ENCODE data around the gene COL5A1.

Gene COL5A1

DNA sequence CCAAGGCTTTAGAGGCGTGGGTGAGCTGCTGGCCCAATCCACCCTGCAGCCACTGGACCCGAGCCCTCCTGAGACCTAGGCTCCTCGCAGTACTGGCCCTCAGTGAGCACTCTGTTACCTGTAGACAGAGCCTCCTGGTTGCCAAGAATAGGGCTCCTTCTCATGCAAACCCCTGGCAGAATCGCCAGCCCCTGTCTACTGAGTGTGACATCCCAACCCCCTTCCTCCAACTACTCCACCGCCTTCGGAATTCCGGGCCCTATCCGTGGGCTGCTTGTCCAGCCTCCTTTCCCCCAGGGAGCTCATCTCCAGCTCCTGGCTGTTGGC is 23.8 kb upstream of the COL5A1 start:
- TF ChIP-seq, protein P1, sequence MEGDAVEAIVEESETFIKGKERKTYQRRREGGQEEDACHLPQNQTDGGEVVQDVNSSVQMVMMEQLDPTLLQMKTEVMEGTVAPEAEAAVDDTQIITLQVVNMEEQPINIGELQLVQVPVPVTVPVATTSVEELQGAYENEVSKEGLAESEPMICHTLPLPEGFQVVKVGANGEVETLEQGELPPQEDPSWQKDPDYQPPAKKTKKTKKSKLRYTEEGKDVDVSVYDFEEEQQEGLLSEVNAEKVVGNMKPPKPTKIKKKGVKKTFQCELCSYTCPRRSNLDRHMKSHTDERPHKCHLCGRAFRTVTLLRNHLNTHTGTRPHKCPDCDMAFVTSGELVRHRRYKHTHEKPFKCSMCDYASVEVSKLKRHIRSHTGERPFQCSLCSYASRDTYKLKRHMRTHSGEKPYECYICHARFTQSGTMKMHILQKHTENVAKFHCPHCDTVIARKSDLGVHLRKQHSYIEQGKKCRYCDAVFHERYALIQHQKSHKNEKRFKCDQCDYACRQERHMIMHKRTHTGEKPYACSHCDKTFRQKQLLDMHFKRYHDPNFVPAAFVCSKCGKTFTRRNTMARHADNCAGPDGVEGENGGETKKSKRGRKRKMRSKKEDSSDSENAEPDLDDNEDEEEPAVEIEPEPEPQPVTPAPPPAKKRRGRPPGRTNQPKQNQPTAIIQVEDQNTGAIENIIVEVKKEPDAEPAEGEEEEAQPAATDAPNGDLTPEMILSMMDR (IDR thresholded peaks at IDR 0.05; ENCODE audit: borderline replicate concordance, control extremely low read depth, extremely low read depth, insufficient read depth, missing control alignments) = no peak
- no peak for DNase-seq (ENCODE audit: low spot score)
- in situ Hi-C loops (cut with MboI; ENCODE audit: low sequenced_read_pairs, unreplicated experiment) = no loop called here

DNA sequence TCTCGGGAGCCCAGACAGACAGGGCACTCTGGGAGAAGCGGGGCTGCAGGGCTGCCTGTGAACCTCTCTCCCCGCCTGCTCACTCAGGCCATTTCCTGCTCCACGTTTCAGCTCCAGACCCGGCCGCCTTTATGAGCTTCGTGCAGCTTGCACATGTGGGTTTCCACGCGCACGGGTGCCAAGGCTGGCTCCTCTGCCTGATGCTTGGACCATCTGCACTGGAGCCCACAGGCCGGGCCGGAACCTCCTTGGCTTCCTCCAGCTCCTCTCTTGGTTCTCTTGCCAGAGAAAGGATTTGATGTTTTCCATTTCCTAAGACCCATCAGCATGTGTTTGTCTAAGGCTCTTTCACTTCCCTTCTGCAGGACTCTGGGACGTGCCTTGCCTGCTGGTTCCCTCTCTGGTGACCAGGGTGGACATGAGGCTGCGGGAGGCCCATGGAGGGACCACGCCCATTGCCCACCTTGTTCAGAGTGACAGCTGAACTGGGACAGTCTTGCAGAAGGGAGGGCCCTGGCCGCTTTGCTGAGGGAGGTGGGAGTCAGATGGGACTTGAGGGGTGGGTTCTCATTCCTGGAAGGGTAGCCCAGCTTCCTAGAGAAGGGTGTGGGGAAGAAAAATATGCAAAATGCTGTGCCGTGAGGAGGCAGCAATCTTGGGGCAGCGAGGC is 23.3 kb upstream of the COL5A1 start:
- no peak for DNase-seq (ENCODE audit: low spot score)
- TF ChIP-seq, protein P1 (IDR thresholded peaks at IDR 0.05; ENCODE audit: borderline replicate concordance, control extremely low read depth, extremely low read depth, insufficient read depth, missing control alignments) = no peak
- in situ Hi-C loops (cut with MboI; ENCODE audit: low sequenced_read_pairs, unreplicated experiment) = no loop called here

DNA sequence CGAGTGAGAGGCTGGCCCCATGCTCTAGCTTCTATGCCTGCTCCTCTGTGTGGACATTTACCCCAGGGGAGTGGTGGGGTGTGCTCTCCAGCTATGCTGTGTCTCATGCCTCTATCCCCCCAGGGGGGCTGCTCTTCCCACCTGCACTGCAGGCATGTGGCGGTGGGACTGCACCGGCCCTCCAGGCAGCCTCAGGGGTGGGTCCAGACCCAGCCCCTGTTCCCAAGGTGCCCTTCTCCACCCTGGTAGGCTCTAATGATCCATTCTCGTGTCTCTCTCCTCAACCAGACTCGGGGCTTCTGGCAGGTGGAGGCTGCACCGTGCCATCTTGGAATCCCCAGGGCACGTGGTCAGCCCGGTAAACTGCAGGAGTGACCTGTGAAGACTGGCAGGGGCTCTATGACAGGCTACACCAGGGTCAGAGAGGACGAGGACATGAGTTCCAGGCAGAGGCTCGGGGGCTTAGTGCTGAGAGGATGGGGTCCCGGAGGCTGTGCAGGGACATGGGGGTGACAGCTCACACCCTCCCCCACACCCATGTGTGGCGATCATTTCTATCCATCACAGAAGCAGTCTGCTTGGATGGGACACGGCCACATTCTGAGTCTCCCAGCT is 22.7 kb upstream of the COL5A1 start:
- no peak for DNase-seq (ENCODE audit: low spot score)
- in situ Hi-C loops (cut with MboI; ENCODE audit: low sequenced_read_pairs, unreplicated experiment) = no loop called here
- TF ChIP-seq, protein P1 (IDR thresholded peaks at IDR 0.05; ENCODE audit: borderline replicate concordance, control extremely low read depth, extremely low read depth, insufficient read depth, missing control alignments) = no peak

DNA sequence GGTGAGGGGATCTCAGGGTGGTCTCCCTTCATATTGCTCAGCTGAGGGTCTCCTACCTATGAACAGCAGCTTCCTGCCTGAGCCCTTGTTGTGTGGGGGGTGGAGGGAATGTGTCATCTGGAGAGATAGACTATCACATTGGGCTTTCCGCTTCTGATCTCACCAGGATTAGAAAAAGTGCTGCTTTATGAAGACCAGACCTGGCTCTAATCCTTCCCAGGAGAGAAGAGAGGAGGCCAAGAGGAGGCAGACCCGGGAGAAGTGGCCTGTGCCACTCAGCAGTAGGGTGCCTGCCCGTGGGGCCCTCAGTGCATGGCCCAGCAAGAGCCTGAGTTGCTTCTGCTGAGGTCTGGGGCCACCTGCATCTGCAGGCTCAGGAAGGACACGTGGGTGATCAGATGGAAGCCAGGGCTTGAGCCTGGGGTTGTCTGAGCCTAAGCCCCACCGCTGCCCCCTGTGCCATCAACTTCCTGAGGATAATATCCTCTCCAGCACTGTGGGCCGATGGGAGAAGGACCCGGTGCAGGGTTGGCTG is 22.1 kb upstream of the COL5A1 start:
- TF ChIP-seq, protein P1 (IDR thresholded peaks at IDR 0.05; ENCODE audit: borderline replicate concordance, control extremely low read depth, extremely low read depth, insufficient read depth, missing control alignments) = no peak
- no peak for DNase-seq (ENCODE audit: low spot score)
- in situ Hi-C loops (cut with MboI; ENCODE audit: low sequenced_read_pairs, unreplicated experiment) = no loop called here

DNA sequence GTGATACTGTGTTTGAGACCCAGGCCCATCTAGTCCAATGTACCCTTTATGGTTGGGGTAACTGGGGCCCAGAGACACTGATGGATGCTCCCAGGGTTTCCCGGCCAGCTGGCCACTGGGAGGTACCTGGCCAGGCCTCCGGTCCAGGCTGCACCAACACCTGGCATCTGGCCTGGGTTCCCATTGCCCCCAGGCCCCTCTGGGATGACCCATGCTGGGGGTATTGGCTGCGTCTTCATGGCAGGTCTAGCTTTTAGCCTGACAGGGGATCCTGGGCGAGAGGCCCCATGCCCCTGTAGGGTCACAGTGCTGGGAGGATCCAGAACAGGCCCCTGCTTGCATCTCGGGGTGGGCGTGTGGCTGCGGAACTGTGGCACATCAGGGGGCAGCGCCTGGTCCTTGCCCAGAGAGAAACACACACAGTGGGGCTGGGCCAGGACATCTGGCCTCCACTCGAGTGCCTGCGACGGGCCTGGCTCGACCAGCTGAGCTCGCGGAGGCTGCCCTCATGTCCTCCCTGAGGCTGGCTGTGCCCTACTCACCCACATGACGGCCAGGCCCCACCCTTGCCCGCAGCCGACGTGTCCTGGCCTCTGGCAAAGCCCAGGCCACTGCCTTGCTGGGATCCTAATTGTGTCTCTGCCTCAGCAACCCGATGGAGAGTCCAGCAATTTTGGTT is 21.5 kb upstream of the COL5A1 start:
- TF ChIP-seq, protein P1 (IDR thresholded peaks at IDR 0.05; ENCODE audit: borderline replicate concordance, control extremely low read depth, extremely low read depth, insufficient read depth, missing control alignments) = no peak
- no peak for DNase-seq (ENCODE audit: low spot score)
- in situ Hi-C loops (cut with MboI; ENCODE audit: low sequenced_read_pairs, unreplicated experiment) = no loop called here

DNA sequence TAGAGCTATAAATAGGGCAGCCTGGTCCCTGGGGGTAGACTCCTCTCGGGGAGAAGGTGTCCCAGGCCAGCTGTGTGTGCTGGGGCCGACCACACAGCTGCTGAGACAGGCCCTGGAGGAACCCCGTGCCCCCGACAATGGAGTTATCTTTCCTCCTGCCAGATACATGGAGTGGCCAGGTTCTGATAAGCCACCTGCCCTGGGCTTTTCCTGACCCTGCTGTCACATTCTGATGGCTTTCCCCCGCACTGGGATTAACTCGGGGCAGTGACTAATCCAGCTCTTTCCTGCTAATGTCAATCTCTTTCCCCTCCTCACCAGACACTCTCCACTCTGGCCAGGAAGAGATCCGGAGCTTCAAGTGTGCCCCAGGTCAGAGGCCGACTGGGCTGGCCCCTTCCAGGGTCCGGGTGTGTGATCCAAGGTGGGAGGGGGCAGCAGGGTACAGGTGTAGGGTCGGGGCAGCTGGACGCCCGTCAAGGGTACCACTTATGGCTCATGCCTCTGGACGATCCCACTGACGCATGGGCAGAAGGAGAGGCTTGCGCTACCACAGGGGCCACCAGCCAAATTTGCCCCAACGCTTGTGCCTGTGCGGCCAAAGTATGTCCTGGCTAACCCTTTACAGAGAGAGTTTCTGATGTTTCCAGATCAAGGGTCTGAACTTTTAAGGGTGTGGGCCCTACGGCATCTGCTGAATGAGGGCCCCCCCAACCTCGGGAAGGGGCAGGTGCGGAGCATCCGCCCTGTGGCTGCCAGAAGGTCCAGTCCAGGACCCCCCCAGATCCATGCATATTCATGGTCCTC is 20.6 kb upstream of the COL5A1 start:
- TF ChIP-seq, protein P1 (IDR thresholded peaks at IDR 0.05; ENCODE audit: borderline replicate concordance, control extremely low read depth, extremely low read depth, insufficient read depth, missing control alignments) = no peak
- no peak for DNase-seq (ENCODE audit: low spot score)
- in situ Hi-C loops (cut with MboI; ENCODE audit: low sequenced_read_pairs, unreplicated experiment) = no loop called here

Measured in GM13976 (cell line).